HepG2 (cell line): ENCODE measurements around the gene AKAP14. TPM values are rescaled to one million over a fixed set of nuclear protein-coding genes. Genes with fewer than 3 reads are reported as not detected.

ENCODE experiments used
- AHR ChIP-seq: IDR thresholded peaks from 2 replicates; pipeline ENCODE4 v1.6.1; 2018; ENCODE audit warnings: missing genetic modification reagents, missing compliant biosample characterization
- BATF2 ChIP-seq: sonication (generic); formaldehyde crosslinking; IDR thresholded peaks from 2 replicates; pipeline ENCODE4 v1.8.0; 2022; ENCODE audit warnings: mild to moderate bottlenecking, missing genetic modification reagents, moderate library complexity
- EEA1 ChIP-seq: sonication (generic); formaldehyde crosslinking; IDR thresholded peaks from 2 replicates; pipeline ENCODE4 v1.5.1; 2020; ENCODE audit warnings: mild to moderate bottlenecking, missing genetic modification reagents, borderline replicate concordance
- HES4 ChIP-seq: sonication (generic); formaldehyde crosslinking; IDR thresholded peaks from 2 replicates; pipeline ENCODE4 v1.9.0; 2021; ENCODE audit warnings: mild to moderate bottlenecking, missing genetic modification reagents, borderline replicate concordance
- HOXA5 ChIP-seq: sonication (generic); formaldehyde crosslinking; IDR thresholded peaks from 2 replicates; pipeline ENCODE4 v1.4.0; 2020; ENCODE audit warnings: missing genetic modification reagents
- MLLT10 ChIP-seq: sonication (generic); formaldehyde crosslinking; IDR thresholded peaks from 2 replicates; pipeline ENCODE4 v1.4.0; 2020; ENCODE audit warnings: missing genetic modification reagents
- NR1H2 ChIP-seq: sonication (generic); formaldehyde crosslinking; IDR thresholded peaks from 2 replicates; pipeline ENCODE4 v1.8.1; 2022; ENCODE audit warnings: low read depth, missing genetic modification reagents, borderline replicate concordance
- RFX3 ChIP-seq: IDR thresholded peaks from 2 replicates; pipeline ENCODE4 v1.6.1; 2016; ENCODE audit warnings: missing biosample characterization, missing genetic modification reagents
- SKIL ChIP-seq: sonication (generic); formaldehyde crosslinking; IDR thresholded peaks from 2 replicates; pipeline ENCODE4 v1.8.0; 2022; ENCODE audit warnings: missing genetic modification reagents, mild to moderate bottlenecking, moderate library complexity, borderline replicate concordance
- SMAD3 ChIP-seq: sonication (generic); formaldehyde crosslinking; IDR thresholded peaks from 2 replicates; pipeline ENCODE4 v1.4.0; 2020; ENCODE audit warnings: missing genetic modification reagents
- ZFP1 ChIP-seq: IDR thresholded peaks from 2 replicates; pipeline ENCODE4 v1.6.1; 2016
- ZFYVE20 ChIP-seq: sonication (generic); formaldehyde crosslinking; IDR thresholded peaks from 2 replicates; pipeline ENCODE4 v1.8.0; 2023; ENCODE audit warnings: low read depth, mild to moderate bottlenecking, moderate library complexity, missing genetic modification reagents, borderline replicate concordance
- ZNF446 ChIP-seq: sonication (generic); formaldehyde crosslinking; IDR thresholded peaks from 2 replicates; pipeline ENCODE4 v1.5.0; 2020; ENCODE audit warnings: mild to moderate bottlenecking, missing genetic modification reagents
- ZNF549 ChIP-seq: sonication (generic); formaldehyde crosslinking; IDR thresholded peaks from 2 replicates; pipeline ENCODE4 v1.5.0; 2020; ENCODE audit warnings: missing genetic modification reagents
- ZNF558 ChIP-seq: sonication (generic); formaldehyde crosslinking; IDR thresholded peaks from 2 replicates; pipeline ENCODE4 v1.9.0; 2022; ENCODE audit warnings: mild to moderate bottlenecking, missing genetic modification reagents, borderline replicate concordance
- ZNF564 ChIP-seq: sonication (generic); formaldehyde crosslinking; IDR thresholded peaks from 2 replicates; pipeline ENCODE4 v1.8.1; 2023; ENCODE audit warnings: mild to moderate bottlenecking, missing genetic modification reagents
- ZSCAN29 ChIP-seq: sonication (generic); formaldehyde crosslinking; conservative IDR thresholded peaks from 2 replicates; pipeline ENCODE4 v1.4.0; 2020; ENCODE audit warnings: mild to moderate bottlenecking, missing genetic modification reagents
- polyA plus RNA-seq, 8 experiments: library from polyadenylated mRNA; depleted of rRNA in 3 of 8; stranded (reverse) in 7 of 8; unstranded in 1 of 8; fragments of >200 nt; fragmentation: Illumina TruSeq in 4 of 8; extraction: Trizol in 4 of 8; gene quantifications; 2 replicates each; pipeline versions ENCODE4 v1.2.1 to v1.2.3, GENCODE V29; 2011 to 2016; ENCODE audit warnings: low read depth in 4 of 8, missing spikeins in 1 of 8, mixed read lengths in 1 of 8; ENCODE audit not compliant: insufficient read depth in 1 of 8
- total RNA-seq, 5 experiments: library from RNA; depleted of rRNA; stranded (reverse); fragments of >200 nt; fragmentation: Illumina TruSeq; extraction: Trizol; gene quantifications; 2 replicates each; pipeline ENCODE4 v1.2.3, GENCODE V29; 2016; ENCODE audit warnings: low read depth in 1 of 5
- TF ChIP-seq, protein P1 (sequence below): sonication (generic); formaldehyde crosslinking; IDR thresholded peaks from 2 replicates; pipeline ENCODE4 v1.4.0; 2020; ENCODE audit warnings: missing genetic modification reagents
- TF ChIP-seq, protein P2 (sequence below): sonication (generic); formaldehyde crosslinking; IDR thresholded peaks from 2 replicates; pipeline ENCODE4 v1.8.1; 2023; ENCODE audit warnings: mild to moderate bottlenecking, moderate library complexity, missing genetic modification reagents
- TF ChIP-seq, protein P3 (sequence below): IDR thresholded peaks from 2 replicates; pipeline ENCODE4 v1.6.1; 2012; ENCODE audit warnings: low read depth, low read length, improper control_type of control experiment

Gene AKAP14
- total and polyA plus RNA-seq, 2 of the 13 experiments (the other 11 are each of a cell fraction or from before 2014, with no cell fraction given) = 0.20 to 1.7 TPM

DNA sequence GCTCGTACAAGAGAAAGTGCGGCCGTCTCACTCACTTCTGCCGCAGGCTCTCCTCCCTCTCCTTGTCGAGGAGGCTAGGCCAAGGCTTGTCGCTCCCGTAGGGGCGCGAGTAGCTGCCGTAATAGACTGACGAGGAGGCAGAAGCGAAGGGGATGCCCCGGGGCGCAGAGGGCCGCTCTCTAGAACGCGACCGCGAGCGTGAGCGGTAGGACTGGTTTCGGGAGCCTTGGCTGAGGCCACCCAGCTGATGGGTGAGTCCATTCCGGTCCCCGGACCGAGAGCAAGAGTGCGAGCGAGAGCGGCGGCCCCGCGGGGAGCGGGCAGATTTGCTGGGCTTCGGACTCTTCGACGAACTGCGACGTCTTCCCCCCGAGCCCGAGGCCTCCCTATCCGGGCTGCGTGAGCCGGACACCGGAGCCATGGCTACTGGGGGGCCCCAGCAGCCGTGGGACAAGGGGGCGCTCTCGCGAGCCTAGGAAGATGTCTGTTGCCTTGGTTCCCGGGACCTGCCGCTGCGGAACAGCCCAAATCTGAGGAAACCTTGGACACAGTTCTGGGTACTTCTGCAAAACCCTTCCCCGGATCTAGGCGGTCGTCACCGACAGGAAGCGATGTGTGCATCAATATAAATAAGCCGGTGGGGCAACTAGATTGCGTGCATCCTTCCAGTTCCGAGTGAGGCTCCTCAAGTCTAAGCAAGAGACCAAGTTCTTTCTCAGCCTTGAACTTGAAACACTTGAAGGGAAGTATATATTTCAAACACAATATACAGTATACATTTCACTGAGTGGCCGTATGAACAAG lies 47.7 kb downstream of the AKAP14 start, which contains the start of gene NKAP (continued):
- TF ChIP-seq, protein P1, sequence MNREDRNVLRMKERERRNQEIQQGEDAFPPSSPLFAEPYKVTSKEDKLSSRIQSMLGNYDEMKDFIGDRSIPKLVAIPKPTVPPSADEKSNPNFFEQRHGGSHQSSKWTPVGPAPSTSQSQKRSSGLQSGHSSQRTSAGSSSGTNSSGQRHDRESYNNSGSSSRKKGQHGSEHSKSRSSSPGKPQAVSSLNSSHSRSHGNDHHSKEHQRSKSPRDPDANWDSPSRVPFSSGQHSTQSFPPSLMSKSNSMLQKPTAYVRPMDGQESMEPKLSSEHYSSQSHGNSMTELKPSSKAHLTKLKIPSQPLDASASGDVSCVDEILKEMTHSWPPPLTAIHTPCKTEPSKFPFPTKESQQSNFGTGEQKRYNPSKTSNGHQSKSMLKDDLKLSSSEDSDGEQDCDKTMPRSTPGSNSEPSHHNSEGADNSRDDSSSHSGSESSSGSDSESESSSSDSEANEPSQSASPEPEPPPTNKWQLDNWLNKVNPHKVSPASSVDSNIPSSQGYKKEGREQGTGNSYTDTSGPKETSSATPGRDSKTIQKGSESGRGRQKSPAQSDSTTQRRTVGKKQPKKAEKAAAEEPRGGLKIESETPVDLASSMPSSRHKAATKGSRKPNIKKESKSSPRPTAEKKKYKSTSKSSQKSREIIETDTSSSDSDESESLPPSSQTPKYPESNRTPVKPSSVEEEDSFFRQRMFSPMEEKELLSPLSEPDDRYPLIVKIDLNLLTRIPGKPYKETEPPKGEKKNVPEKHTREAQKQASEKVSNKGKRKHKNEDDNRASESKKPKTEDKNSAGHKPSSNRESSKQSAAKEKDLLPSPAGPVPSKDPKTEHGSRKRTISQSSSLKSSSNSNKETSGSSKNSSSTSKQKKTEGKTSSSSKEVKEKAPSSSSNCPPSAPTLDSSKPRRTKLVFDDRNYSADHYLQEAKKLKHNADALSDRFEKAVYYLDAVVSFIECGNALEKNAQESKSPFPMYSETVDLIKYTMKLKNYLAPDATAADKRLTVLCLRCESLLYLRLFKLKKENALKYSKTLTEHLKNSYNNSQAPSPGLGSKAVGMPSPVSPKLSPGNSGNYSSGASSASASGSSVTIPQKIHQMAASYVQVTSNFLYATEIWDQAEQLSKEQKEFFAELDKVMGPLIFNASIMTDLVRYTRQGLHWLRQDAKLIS (CRISPR knock-in tag) = no peak
- no peak for TF ChIP-seq BATF2
- TF ChIP-seq HOXA5 (CRISPR knock-in tag) = no peak
- no peak for TF ChIP-seq ZNF549 (CRISPR knock-in tag)
- TF ChIP-seq ZFP1 (CRISPR knock-in tag) = no peak
- TF ChIP-seq SMAD3 (CRISPR knock-in tag) = no peak
- TF ChIP-seq HES4 = no peak
- TF ChIP-seq NR1H2 = no peak
- TF ChIP-seq ZFYVE20 = no peak
- 0 out of 2 replicates have a peak, but pooled peaks have one; percentile 48 for TF ChIP-seq ZNF564
- TF ChIP-seq, protein P2, sequence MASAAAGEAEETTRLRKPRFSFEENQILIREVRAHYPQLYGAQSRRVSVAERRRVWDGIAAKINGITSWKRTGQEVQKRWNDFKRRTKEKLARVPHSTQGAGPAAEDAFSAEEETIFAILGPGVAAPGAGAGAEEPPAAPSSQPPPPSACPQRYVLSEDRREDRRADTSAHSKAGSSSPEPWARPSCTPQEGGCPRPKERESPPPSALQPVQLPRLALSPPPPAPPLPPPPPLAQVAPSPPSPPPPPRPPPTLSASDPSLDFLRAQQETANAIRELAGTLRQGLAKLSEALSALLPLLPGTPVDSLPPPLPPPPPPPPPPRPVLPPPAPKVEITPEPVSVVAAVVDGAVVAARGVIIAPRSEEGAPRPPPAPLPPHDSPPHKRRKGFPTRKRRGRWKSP (CRISPR knock-in tag) = peak; percentile 65; the same call in 1 of the 2 replicates
- TF ChIP-seq SKIL (CRISPR knock-in tag) = no peak
- TF ChIP-seq AHR (CRISPR knock-in tag) = no peak
- no peak for TF ChIP-seq MLLT10 (CRISPR knock-in tag)
- TF ChIP-seq, protein P3, sequence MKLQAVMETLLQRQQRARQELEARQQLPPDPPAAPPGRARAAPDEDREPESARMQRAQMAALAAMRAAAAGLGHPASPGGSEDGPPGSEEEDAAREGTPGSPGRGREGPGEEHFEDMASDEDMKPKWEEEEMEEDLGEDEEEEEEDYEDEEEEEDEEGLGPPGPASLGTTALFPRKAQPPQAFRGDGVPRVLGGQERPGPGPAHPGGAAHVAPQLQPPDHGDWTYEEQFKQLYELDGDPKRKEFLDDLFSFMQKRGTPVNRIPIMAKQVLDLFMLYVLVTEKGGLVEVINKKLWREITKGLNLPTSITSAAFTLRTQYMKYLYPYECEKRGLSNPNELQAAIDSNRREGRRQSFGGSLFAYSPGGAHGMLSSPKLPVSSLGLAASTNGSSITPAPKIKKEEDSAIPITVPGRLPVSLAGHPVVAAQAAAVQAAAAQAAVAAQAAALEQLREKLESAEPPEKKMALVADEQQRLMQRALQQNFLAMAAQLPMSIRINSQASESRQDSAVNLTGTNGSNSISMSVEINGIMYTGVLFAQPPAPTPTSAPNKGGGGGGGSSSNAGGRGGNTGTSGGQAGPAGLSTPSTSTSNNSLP = 0 out of 2 replicates have a peak, but pooled peaks have one; percentile 42
- TF ChIP-seq EEA1 = no peak
- 0 out of 2 replicates have a peak, but pooled peaks have one; percentile 46 for TF ChIP-seq ZNF558 (CRISPR knock-in tag)
- TF ChIP-seq ZNF446 (CRISPR knock-in tag) = no peak
- no peak; the same call in 1 of the 2 replicates for TF ChIP-seq RFX3 (CRISPR knock-in tag)
- TF ChIP-seq ZSCAN29 = no peak
